Fibroblast of skin of scalp (primary cell): ENCODE results near the gene PWWP3B. TPM values are rescaled to one million over a fixed set of nuclear protein-coding genes. Genes with fewer than 3 reads are reported as not detected.
"Not testable (repeated sequence)": the region's sequence is repeated elsewhere in the genome, so short reads cannot be mapped to it uniquely, and the experiment has no call there.

ENCODE experiments used
- DNase-seq: peaks from one replicate; pipeline ENCODE4 v3.0.0-alpha.2; 2013
- polyA plus RNA-seq, 2 experiments: library from polyadenylated mRNA; unstranded; fragments of 120-200 nt; gene quantifications; one replicate each; pipeline ENCODE4 v1.2.1, GENCODE V29; 2013; ENCODE audit not compliant: insufficient read length in 2 of 2

The PWWP3B gene
- polyA plus RNA-seq (2013, experiment 1 of 2; ENCODE audit: insufficient read length), result 1.3 TPM
- polyA plus RNA-seq (2013, experiment 2 of 2; ENCODE audit: insufficient read length), result 1.7 TPM

GRCh38 chrX:106168107-106168506 is at the start of gene PWWP3B:
TSS of gene PWWP3B (plus strand) at chrX:106168305. CDS start at chrX:106205433, 37,128 bp downstream.
- peak; percentile 22 for DNase-seq

GRCh38 chrX:106139048-106139447 is 29.1 kb upstream of the PWWP3B start:
- DNase-seq, result no peak

- DNase-seq, result no peak
Observed at GRCh38 chrX:106144755-106145639, 23.1 kb upstream of the PWWP3B start.

- no peak for DNase-seq
Observed at GRCh38 chrX:106150701-106151100, 17.4 kb upstream of the PWWP3B start.

- peak; percentile 2 for DNase-seq
Observed at GRCh38 chrX:106159861-106160282, 8.2 kb upstream of the PWWP3B start.

GRCh38 chrX:106170318-106170717 is 2.2 kb downstream of the PWWP3B start:
- peak; percentile 8 for DNase-seq

GRCh38 chrX:106171293-106171820 is 3.3 kb downstream of the PWWP3B start:
- no peak for DNase-seq

GRCh38 chrX:106177106-106177981 is 9.2 kb downstream of the PWWP3B start:
- peak; percentile 56 for DNase-seq

- DNase-seq, result no peak
Observed at GRCh38 chrX:106177982-106178321, 9.8 kb downstream of the PWWP3B start.

- no peak for DNase-seq
Observed at GRCh38 chrX:106178826-106179225, 10.7 kb downstream of the PWWP3B start.

GRCh38 chrX:106183685-106184084 is 15.6 kb downstream of the PWWP3B start:
- DNase-seq, result not testable (repeated sequence)

GRCh38 chrX:106201502-106202178 is 33.5 kb downstream of the PWWP3B start:
- DNase-seq, result no peak

- DNase-seq, result no peak
Observed at GRCh38 chrX:106203315-106203714, 35.2 kb downstream of the PWWP3B start.

- DNase-seq, result no peak
Observed at GRCh38 chrX:106208154-106208553, 40.0 kb downstream of the PWWP3B start.
